Measurements from ENCODE around the gene SLF2. TPM values are rescaled to one million over a fixed set of nuclear protein-coding genes. Genes with fewer than 3 reads are reported as not detected.
A peak's percentile ranks its signal among the peaks of the same experiment; 100 is the strongest.

Gene SLF2
- total and polyA plus RNA-seq, 2 of the 13 experiments (the other 11 are each of a cell fraction or from before 2014, with no cell fraction given): 12.2 to 48.1 TPM

GRCh38 chr10:100907175-100907574 lies 5.6 kb upstream of the SLF2 start (continued):
- TF ChIP-seq THYN1 (CRISPR knock-in tag; IDR thresholded peaks at IDR 0.05; ENCODE audit: borderline replicate concordance, low read depth) (no peak), SMARCE1 (IDR thresholded peaks at IDR 0.05; ENCODE audit: borderline replicate concordance) (no peak), ZNF276 (CRISPR knock-in tag; IDR thresholded peaks at IDR 0.05; ENCODE audit: low read depth) (no peak), ADNP (CRISPR knock-in tag; IDR thresholded peaks at IDR 0.05) (0 out of 2 replicates have a peak, but pooled peaks have one; percentile 62), ZNF772 (CRISPR knock-in tag; IDR thresholded peaks at IDR 0.05) (no peak), ZNF652 (CRISPR knock-in tag; IDR thresholded peaks at IDR 0.05; ENCODE audit: borderline replicate concordance, low read depth) (peak; percentile 81), NRL (CRISPR knock-in tag; IDR thresholded peaks at IDR 0.05; ENCODE audit: borderline replicate concordance) (no peak), NFYB (CRISPR knock-in tag; IDR thresholded peaks at IDR 0.05) (no peak), REXO4 (CRISPR knock-in tag; IDR thresholded peaks at IDR 0.05; ENCODE audit: borderline replicate concordance) (no peak), PRPF4 (IDR thresholded peaks at IDR 0.05; ENCODE audit: low read depth, low read length, poor library complexity, severe bottlenecking) (no peak), ZNF354B (CRISPR knock-in tag; IDR thresholded peaks at IDR 0.05) (no peak), FOXM1 (CRISPR knock-in tag; IDR thresholded peaks at IDR 0.05) (no peak), ZFP36 (IDR thresholded peaks at IDR 0.05; ENCODE audit: borderline replicate concordance, low read depth, low read length, partially characterized antibody) (no peak), ZNF3 (CRISPR knock-in tag; IDR thresholded peaks at IDR 0.05) (no peak), ZNF10 (CRISPR knock-in tag; IDR thresholded peaks at IDR 0.05; ENCODE audit: borderline replicate concordance, low read depth) (no peak), MTA1 (CRISPR knock-in tag; IDR thresholded peaks at IDR 0.05; ENCODE audit: borderline replicate concordance) (no peak), ARHGAP35 (CRISPR knock-in tag; IDR thresholded peaks at IDR 0.05; ENCODE audit: borderline replicate concordance) (no peak), ZNF670 (CRISPR knock-in tag; IDR thresholded peaks at IDR 0.05; ENCODE audit: borderline replicate concordance) (no peak), PCBP1 (IDR thresholded peaks at IDR 0.05; ENCODE audit: borderline replicate concordance, low read depth, low read length) (no peak), CBX5 (CRISPR knock-in tag; IDR thresholded peaks at IDR 0.05; ENCODE audit: borderline replicate concordance) (no peak), GMEB2 (CRISPR knock-in tag; IDR thresholded peaks at IDR 0.05; ENCODE audit: low read depth) (no peak), ATF1 (CRISPR knock-in tag; IDR thresholded peaks at IDR 0.05) (no peak), ZBTB20 (CRISPR knock-in tag; IDR thresholded peaks at IDR 0.05; ENCODE audit: borderline replicate concordance, low read depth) (peak; percentile 48; the same call in 1 of the 2 replicates), U2AF1 (optimal IDR thresholded peaks at IDR 0.05; ENCODE audit: low read depth, low read length) (no peak), NFKBIZ (CRISPR knock-in tag; IDR thresholded peaks at IDR 0.05) (no peak), MAF1 (CRISPR knock-in tag; IDR thresholded peaks at IDR 0.05; ENCODE audit: borderline replicate concordance) (no peak), ZNF605 (CRISPR knock-in tag; IDR thresholded peaks at IDR 0.05) (0 out of 2 replicates have a peak, but pooled peaks have one; percentile 8), POGZ (CRISPR knock-in tag; IDR thresholded peaks at IDR 0.05) (no peak)

Measured in HepG2 (cell line).